ENCODE measurements around the gene FBRSL1.

DNA sequence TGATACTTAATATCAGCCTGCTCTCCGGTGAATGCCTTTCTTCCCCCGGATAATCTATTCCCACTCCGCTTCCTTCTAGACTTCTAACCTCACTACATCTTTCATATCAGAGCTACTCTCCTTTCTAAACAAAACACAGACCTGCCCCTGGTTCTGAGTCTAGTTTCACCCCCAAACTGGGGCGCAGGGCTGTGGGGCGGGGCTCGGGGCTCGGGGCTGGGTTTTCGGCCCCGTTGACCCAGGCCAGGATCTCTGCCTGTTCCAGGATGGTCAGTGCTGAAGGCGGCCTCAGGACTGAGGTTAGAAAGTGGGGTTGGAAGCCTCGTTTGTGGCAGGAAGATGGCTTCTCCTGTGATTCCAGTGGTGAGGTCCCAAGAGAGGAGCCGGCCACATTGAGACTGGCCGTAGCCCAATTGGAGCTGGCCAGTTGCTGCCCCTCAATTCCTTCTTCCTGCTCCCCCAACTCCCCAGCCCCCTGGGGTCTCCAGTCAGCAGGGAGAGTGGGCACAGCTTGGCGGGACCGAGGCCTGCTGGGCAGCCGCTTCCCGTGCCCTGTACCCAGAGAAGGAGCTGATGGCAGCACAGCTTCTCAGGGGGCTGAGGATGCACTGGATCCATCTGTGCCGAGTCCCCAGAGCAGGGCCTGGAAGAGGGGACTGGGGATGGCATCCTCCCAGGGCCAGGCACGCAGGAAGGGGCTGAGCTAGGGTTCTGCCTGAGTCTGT is 67.5 kb downstream of the FBRSL1 start:
- TF ChIP-seq, protein P1, sequence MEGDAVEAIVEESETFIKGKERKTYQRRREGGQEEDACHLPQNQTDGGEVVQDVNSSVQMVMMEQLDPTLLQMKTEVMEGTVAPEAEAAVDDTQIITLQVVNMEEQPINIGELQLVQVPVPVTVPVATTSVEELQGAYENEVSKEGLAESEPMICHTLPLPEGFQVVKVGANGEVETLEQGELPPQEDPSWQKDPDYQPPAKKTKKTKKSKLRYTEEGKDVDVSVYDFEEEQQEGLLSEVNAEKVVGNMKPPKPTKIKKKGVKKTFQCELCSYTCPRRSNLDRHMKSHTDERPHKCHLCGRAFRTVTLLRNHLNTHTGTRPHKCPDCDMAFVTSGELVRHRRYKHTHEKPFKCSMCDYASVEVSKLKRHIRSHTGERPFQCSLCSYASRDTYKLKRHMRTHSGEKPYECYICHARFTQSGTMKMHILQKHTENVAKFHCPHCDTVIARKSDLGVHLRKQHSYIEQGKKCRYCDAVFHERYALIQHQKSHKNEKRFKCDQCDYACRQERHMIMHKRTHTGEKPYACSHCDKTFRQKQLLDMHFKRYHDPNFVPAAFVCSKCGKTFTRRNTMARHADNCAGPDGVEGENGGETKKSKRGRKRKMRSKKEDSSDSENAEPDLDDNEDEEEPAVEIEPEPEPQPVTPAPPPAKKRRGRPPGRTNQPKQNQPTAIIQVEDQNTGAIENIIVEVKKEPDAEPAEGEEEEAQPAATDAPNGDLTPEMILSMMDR (IDR thresholded peaks at IDR 0.05) = no peak
- TF ChIP-seq POLR2A (IDR thresholded peaks at IDR 0.05) = no peak

Data from breast epithelium (tissue), 3 donors.